ENCODE data around the gene CYP24A1.

DNA sequence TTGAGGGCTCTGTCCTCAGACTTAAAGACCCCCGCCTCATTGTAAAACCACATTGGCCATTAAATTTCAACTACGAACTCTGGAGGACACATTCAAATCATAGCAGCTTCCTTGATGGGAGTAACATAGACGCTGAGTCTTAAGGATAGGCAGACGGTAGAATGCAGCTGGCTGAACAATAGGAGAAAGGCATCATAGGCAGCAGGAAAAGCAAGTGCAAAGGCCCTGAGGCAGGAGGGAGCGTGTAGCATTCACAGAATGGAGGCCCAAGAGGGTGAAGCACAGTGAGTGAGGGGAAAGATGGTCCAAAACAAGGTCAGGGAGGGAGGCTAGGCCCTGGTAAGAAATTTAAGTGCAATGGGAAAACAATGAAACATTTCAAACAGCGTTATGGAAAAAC is 25.5 kb upstream of the CYP24A1 start:
- TF ChIP-seq, protein P1, sequence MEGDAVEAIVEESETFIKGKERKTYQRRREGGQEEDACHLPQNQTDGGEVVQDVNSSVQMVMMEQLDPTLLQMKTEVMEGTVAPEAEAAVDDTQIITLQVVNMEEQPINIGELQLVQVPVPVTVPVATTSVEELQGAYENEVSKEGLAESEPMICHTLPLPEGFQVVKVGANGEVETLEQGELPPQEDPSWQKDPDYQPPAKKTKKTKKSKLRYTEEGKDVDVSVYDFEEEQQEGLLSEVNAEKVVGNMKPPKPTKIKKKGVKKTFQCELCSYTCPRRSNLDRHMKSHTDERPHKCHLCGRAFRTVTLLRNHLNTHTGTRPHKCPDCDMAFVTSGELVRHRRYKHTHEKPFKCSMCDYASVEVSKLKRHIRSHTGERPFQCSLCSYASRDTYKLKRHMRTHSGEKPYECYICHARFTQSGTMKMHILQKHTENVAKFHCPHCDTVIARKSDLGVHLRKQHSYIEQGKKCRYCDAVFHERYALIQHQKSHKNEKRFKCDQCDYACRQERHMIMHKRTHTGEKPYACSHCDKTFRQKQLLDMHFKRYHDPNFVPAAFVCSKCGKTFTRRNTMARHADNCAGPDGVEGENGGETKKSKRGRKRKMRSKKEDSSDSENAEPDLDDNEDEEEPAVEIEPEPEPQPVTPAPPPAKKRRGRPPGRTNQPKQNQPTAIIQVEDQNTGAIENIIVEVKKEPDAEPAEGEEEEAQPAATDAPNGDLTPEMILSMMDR (IDR thresholded peaks at IDR 0.05): no peak
- TF ChIP-seq POLR2A (IDR thresholded peaks at IDR 0.05): no peak
